Measurements from ENCODE around the gene C12orf57. TPM values are rescaled to one million over a fixed set of nuclear protein-coding genes. Genes with fewer than 3 reads are reported as not detected.
A peak's percentile ranks its signal among the peaks of the same experiment; 100 is the strongest.

The C12orf57 gene
- total RNA-seq, 1 donor from 2014 or later = 181 TPM

GRCh38 chr12:6927379-6928021, 16.3 kb upstream of the C12orf57 start, which contains the start of gene ATN1:
Gene ATN1, plus strand, starts transcription at chr12:6927959. Its CDS starts 6,043 bp downstream, at chr12:6934002.
- DNase-seq = peak; percentile 77
- no peaks in the 10 kb centered on the region for H3K9me3 ChIP-seq

GRCh38 chr12:6928022-6928702, 15.7 kb upstream of the C12orf57 start:
- DNase-seq (no peak), ATAC-seq (no peak)

More at GRCh38 chr12:6927379-6928021, 16.3 kb upstream of the C12orf57 start, which contains the start of gene ATN1:
- H3K4me3 ChIP-seq = peak within 1 kb of the TSS; percentile 81
- peak within 1 kb of the TSS; percentile 86 for H3K27ac ChIP-seq
- H3K4me1 ChIP-seq = peaks cover 64% of the 10 kb centered on the region
- intact Hi-C loops (cut with DNase I) = no loop called here
- peak; percentile 49 to 56 for ATAC-seq
- H3K27me3 ChIP-seq (ENCODE audit: low read depth) = no peaks in the 10 kb centered on the region
- no peak for TF ChIP-seq CTCF (IDR thresholded peaks at IDR 0.05)
- peaks cover 8% of the 10 kb centered on the region for H3K36me3 ChIP-seq

GRCh38 chr12:6928703-6929407, 15.0 kb upstream of the C12orf57 start:
- H3K27me3 ChIP-seq (ENCODE audit: low read depth) = no peaks in the 10 kb centered on the region
- H3K36me3 ChIP-seq = peaks cover 7% of the 10 kb centered on the region
- H3K4me1 ChIP-seq = peaks cover 78% of the 10 kb centered on the region
- peak overlapping the region; percentile 86 for H3K27ac ChIP-seq
- DNase-seq (no peak), ATAC-seq (no peak)
- no peak for TF ChIP-seq CTCF (IDR thresholded peaks at IDR 0.05)
- H3K9me3 ChIP-seq = no peaks in the 10 kb centered on the region
- intact Hi-C loops (cut with DNase I) = no loop called here
- H3K4me3 ChIP-seq = peak overlapping the region; percentile 81

More at GRCh38 chr12:6928022-6928702, 15.7 kb upstream of the C12orf57 start:
- H3K9me3 ChIP-seq = no peaks in the 10 kb centered on the region
- peak overlapping the region; percentile 86 for H3K27ac ChIP-seq
- peaks cover 6% of the 10 kb centered on the region for H3K36me3 ChIP-seq
- TF ChIP-seq CTCF (IDR thresholded peaks at IDR 0.05) = no peak
- peaks cover 71% of the 10 kb centered on the region for H3K4me1 ChIP-seq
- intact Hi-C loops (cut with DNase I) = no loop called here
- no peaks in the 10 kb centered on the region for H3K27me3 ChIP-seq (ENCODE audit: low read depth)
- H3K4me3 ChIP-seq = peak overlapping the region; percentile 81

GRCh38 chr12:6929466-6930452, 14.1 kb upstream of the C12orf57 start:
- intact Hi-C loops (cut with DNase I) = no loop called here
- DNase-seq (no peak), ATAC-seq (no peak)
- Histone ChIP-seq H3K27ac (peak overlapping the region; percentile 86), H3K27me3 (ENCODE audit: low read depth) (no peaks in the 10 kb centered on the region), H3K9me3 (no peaks in the 10 kb centered on the region), H3K4me3 (peak overlapping the region; percentile 81), H3K36me3 (peaks cover 16% of the 10 kb centered on the region), H3K4me1 (peaks cover 76% of the 10 kb centered on the region)
- TF ChIP-seq CTCF (IDR thresholded peaks at IDR 0.05) = no peak

Measured in lower lobe of right lung (tissue), 2 donors.